Heart right ventricle (tissue), 16 donors: Measurements from ENCODE around the gene ANKRD13D. TPM values are rescaled to one million over a fixed set of nuclear protein-coding genes. Genes with fewer than 3 reads are reported as not detected.
A peak's percentile ranks its signal among the peaks of the same experiment; 100 is the strongest.

ENCODE experiments used
- ATAC-seq, 8 donors: fragments of 200-7000 bp; cut with Tn5 transposase; one replicate each; pipeline ENCODE4 v1.9.1; 2020; ENCODE audit warnings: mild to moderate bottlenecking in 8 of 8, moderate library complexity in 8 of 8, moderate number of reproducible peaks in 1 of 8
- DNase-seq, 2 donors: peaks; one replicate each; pipeline ENCODE4 v3.0.0-alpha.2; 2020
- H3K27ac ChIP-seq, 10 donors: fragments of 200-600 bp; sonication (generic) in 2 of 10; one replicate each; pipeline versions ENCODE4 v1.5.0 to v1.8.0; 2020 to 2022; ENCODE audit warnings: mild to moderate bottlenecking in 3 of 10
- H3K27me3 ChIP-seq, 7 donors: fragments of 200-600 bp; one replicate each; pipeline ENCODE4 v1.8.0; 2021 to 2022; ENCODE audit warnings: mild to moderate bottlenecking in 2 of 7
- H3K36me3 ChIP-seq, 9 donors: fragments of 200-600 bp; sonication (generic) in 1 of 9; one replicate each; pipeline versions ENCODE4 v1.5.0 to v1.8.0; 2020 to 2022; ENCODE audit warnings: mild to moderate bottlenecking in 2 of 9
- H3K4me1 ChIP-seq, 9 donors: fragments of 200-600 bp; sonication (generic) in 1 of 9; one replicate each; pipeline versions ENCODE4 v1.5.0 to v1.8.0; 2020 to 2022; ENCODE audit warnings: mild to moderate bottlenecking in 4 of 9
- H3K4me3 ChIP-seq, 10 donors: fragments of 200-600 bp; sonication (generic) in 2 of 10; one replicate each; pipeline versions ENCODE4 v1.5.0 to v1.8.0; 2020 to 2022; ENCODE audit warnings: mild to moderate bottlenecking in 7 of 10, moderate library complexity in 2 of 10
- H3K9me3 ChIP-seq, 11 donors: fragments of 200-600 bp in 10 of 11; sonication (generic) in 2 of 11; one replicate each; pipeline versions ENCODE4 v1.5.0 to v1.8.0; 2013 to 2022; ENCODE audit warnings: mild to moderate bottlenecking in 2 of 11, control low read depth in 1 of 11, moderate library complexity in 1 of 11
- WGBS, 2 donors: extraction: QIAGEN DNeasy Blood & Tissue Kit; methylation state at CpG; one replicate each; pipeline ENCODE4 v1.1.7; 2013; ENCODE audit warnings: inconsistent platforms in 1 of 2; 5-methylcytosine and 5-hydroxymethylcytosine counted together
- intact Hi-C, 10 donors: fragments of 100-400 bp; cut with DNase I; formaldehyde crosslinking; loops; one replicate each; pipeline versions ENCODE4 v1.11.1 to v1.14.2; 2022
- polyA plus RNA-seq, 2 donors: library from polyadenylated mRNA; stranded (reverse); fragments of 200-250 nt; gene quantifications; one replicate each; pipeline ENCODE4 v1.2.3, GENCODE V29; 2013
- total RNA-seq, 10 donors: library from RNA; stranded (reverse); fragmentation: NEBNext Ultra II Directional in 3 of 10; extraction: Animal tissue kit (Norgen Biotek cat#: 25700) in 3 of 10; gene quantifications; one replicate each; pipeline versions ENCODE4 v1.2.1 to v1.2.4, GENCODE V29; 2021 to 2023
- TF ChIP-seq, protein P1 (sequence below), 9 donors: fragments of 200-600 bp; sonication (generic) in 2 of 9; IDR thresholded peaks; one replicate each; pipeline versions ENCODE4 v1.5.0 to v1.8.0; 2021 to 2022; ENCODE audit warnings: antibody characterized with exemption in 9 of 9, mild to moderate bottlenecking in 5 of 9, moderate library complexity in 1 of 9
- donor health status: Arrhythmogenic right ventricular cardiomyopathy.
- donor health status: ischemic (EF 13 %, LVEDD 7.1; RV severe dilation, severe dysfunction).
- donor health status: healthy with polysubstance abuse.
- donor health status: DM: no; HTN: yes; CAD: no.
- donor health status: DM: no; HTN: no; CAD: no.
- donor health status: ischemic (EF 25% LVEDD 6.9; RV normal size, moderate dysfunction).
- donor health status: ischemic (EF 25% LVEDD 5.7; RV mildly dilated, moderate dysfunction).
- donor health status: healthy.
- donor health status: DM: yes; HTN: yes; CAD: no.
- donor health status: Ischemic cardiomyopathy.
- donor health status: ischemic (EF 35%, LVEDD 5.7; RV mildly dilated, moderate dysfunction).
- donor health status: nonischemic (EF 11% LVEDD 7.7; RV severe dilation, severe dysfunction).
- donor health status: DM: yes; HTN: yes; CAD: no.
- donor health status: PGD.
- donor health status: ischemic (EF 29% LVEDD 5.4; RV normal size, mild dysfunction).
- donor health status: nonischemic (EF 23%, LVEDD 6.1; RV moderate dilation, normal function).

Gene ANKRD13D
- total and polyA plus RNA-seq, 12 donors, result 7.9 to 39.4 (median 13.3) TPM

DNA sequence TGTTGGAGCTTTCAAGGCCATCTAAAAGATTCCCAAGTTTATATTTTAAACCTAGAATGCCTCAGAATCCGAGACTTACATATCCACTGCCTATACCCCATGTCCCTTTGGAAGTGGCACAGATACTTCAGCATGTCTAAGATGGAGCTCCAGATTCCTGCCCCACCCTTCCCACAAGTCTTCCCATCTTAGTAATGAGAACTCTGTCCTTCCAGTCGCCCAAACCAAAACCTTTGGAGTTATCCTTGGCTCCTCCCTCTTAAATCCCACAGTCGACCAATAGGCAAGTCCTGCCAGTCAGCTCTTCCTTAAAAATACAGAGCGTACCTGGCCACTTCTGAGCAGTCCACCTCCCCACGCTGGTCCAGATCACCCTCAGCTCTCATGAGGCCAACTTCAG lies 59.9 kb downstream of the ANKRD13D start:
- H3K4me1 ChIP-seq, result peaks cover 10 to 47% (median 32%) of the 10 kb centered on the region in 9 donors
- peaks cover 0 to 5% (median 0%) of the 10 kb centered on the region in 9 donors for H3K36me3 ChIP-seq
- TF ChIP-seq, protein P1, sequence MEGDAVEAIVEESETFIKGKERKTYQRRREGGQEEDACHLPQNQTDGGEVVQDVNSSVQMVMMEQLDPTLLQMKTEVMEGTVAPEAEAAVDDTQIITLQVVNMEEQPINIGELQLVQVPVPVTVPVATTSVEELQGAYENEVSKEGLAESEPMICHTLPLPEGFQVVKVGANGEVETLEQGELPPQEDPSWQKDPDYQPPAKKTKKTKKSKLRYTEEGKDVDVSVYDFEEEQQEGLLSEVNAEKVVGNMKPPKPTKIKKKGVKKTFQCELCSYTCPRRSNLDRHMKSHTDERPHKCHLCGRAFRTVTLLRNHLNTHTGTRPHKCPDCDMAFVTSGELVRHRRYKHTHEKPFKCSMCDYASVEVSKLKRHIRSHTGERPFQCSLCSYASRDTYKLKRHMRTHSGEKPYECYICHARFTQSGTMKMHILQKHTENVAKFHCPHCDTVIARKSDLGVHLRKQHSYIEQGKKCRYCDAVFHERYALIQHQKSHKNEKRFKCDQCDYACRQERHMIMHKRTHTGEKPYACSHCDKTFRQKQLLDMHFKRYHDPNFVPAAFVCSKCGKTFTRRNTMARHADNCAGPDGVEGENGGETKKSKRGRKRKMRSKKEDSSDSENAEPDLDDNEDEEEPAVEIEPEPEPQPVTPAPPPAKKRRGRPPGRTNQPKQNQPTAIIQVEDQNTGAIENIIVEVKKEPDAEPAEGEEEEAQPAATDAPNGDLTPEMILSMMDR (IDR thresholded peaks at IDR 0.05), result no peak
- no peaks in the 10 kb centered on the region for H3K9me3 ChIP-seq
- H3K27ac ChIP-seq, result peak overlapping the region in 3 of 10 donors; percentile 23 to 30 (median 27)
- WGBS, 2 donors, result 68 to 72% methylated on average over 5 of the region's 5 CpGs
- DNase-seq (no peak), ATAC-seq (no peak)
- intact Hi-C loops, result loop anchor here in 3 of 10 donors (5.0 kb wide), 1 partner anchor 33 kb away; no protein-coding TSS in a partner anchor
- H3K4me3 ChIP-seq, result no peak overlapping the region
- no peaks in the 10 kb centered on the region for H3K27me3 ChIP-seq

DNA sequence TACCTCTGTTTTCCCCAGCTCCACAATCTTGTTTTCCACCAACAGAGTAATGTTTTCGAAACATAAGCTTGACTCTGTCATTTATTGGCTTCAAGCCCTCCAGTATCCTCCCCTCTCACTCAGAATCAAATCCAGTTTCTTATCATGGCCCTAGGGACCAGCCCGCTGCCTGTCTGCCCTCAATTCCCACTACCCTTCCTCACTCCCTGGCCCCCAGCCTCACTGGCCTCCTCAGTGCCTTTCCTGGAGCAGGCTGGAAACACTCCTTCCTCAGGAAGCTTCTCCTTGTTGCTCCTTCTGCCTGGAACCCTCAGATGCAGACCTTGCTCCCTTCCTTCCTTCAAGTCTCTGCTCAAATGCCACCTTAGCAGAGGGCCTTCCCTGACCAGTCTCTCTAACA lies 60.4 kb downstream of the ANKRD13D start:
- no peak overlapping the region for H3K4me3 ChIP-seq
- no peaks in the 10 kb centered on the region for H3K9me3 ChIP-seq
- H3K27ac ChIP-seq, result peak overlapping the region in 3 of 10 donors; percentile 23 to 30 (median 27)
- H3K36me3 ChIP-seq, result peaks cover 0 to 5% (median 0%) of the 10 kb centered on the region in 9 donors
- no peaks in the 10 kb centered on the region for H3K27me3 ChIP-seq
- DNase-seq (no peak), ATAC-seq (no peak)
- peaks cover 11 to 52% (median 36%) of the 10 kb centered on the region in 9 donors for H3K4me1 ChIP-seq
- 71 to 76% methylated on average over 2 of the region's 2 CpGs for WGBS, 2 donors
- intact Hi-C loops, result loop anchor here in 3 of 10 donors (5.0 kb wide), 1 partner anchor 33 kb away; no protein-coding TSS in a partner anchor
- TF ChIP-seq, protein P1 (IDR thresholded peaks at IDR 0.05), result no peak

DNA sequence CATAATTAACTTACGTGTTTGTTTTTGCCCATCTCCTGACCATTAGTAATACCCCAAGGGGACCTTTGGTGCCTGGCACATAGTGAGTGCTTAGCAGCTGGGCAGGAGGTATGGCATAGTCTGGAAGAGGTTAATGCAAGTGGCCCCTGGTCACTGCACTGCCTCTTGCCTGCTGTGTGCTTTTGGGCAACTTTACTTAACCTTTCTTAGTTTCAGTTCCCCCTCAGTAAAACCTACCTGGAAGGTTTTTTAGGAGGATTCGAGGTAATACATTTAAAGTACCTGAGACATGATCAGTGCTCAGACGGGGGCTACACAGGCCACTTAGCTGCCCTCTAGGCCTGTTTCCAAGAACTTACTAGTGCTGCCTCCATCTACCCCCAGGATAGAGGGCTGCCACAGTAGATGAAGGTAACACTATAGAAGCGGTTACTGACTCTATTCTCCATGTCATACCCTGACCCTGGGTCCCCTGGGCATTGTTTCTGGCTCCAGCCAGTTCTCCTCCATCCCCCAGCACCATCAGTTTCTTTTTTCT lies 60.9 kb downstream of the ANKRD13D start:
- WGBS, 2 donors, result 82 to 91% methylated on average over 4 of the region's 4 CpGs

DNA sequence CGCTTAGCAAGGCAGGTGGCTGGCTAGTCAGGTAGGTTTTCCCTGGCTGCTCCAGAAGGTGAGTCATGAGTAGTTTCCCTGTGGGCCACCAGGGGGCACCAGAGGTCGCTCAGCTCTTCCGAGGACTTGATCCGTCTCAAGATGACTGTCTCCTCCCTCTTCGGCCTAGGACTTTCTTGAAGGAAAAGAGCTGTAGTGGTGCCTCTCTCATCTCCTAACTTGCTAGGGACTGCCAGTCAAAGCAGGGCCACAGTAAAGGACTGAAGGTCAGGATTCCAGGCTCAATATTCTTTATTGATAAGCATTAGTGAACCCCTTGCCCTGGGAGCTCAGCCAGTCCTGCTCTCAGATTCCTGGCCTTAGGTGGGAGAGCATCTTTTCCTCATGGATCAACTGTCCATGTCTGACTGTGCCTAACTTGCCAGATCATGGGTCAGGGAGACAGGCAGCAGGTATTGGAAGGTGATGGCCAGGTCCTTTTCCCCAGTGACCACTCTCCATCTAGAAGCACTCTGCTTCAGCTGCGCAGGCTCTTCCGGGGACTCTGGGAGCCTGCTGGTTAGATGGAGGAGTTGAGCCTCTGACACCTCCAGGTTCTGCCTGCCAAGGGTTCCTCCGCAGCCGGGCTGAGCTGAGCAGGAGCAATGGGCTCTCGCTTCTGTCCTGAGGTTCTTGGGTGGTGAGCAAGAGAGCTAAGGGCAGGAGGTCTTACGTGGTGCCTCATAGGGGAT lies 62.3 kb downstream of the ANKRD13D start:
- DNase-seq, result peak; percentile 47 to 59
- intact Hi-C loops, result loop anchor here in 6 of 10 donors (1.0 to 10.0 kb wide), 7 partner anchors 31 to 363 kb away; partner anchors contain the start of genes CDK2AP2 (in 3 of the 6), PITPNM1 (in 2 of the 6) and RPS6KB2 (in 1 of the 6)

More for the DNA sequence above, 60.9 kb downstream of the ANKRD13D start:
- Histone ChIP-seq H3K9me3 (no peaks in the 10 kb centered on the region), H3K27ac (peak overlapping the region in 1 of 10 donors; percentile 27), H3K36me3 (peaks cover 0 to 5% (median 0%) of the 10 kb centered on the region in 9 donors), H3K4me1 (peaks cover 17 to 57% (median 42%) of the 10 kb centered on the region in 9 donors), H3K27me3 (no peaks in the 10 kb centered on the region), H3K4me3 (no peak overlapping the region)
- intact Hi-C loops, result loop anchor here in 4 of 10 donors (5.0 to 10.0 kb wide), 4 partner anchors 32 to 365 kb away; partner anchors contain the start of genes CDK2AP2 (in 2 of the 4), PITPNM1 (in 2 of the 4) and RPS6KB2 (in 1 of the 4)
- DNase-seq, result no peak
- TF ChIP-seq, protein P1 (IDR thresholded peaks at IDR 0.05), result no peak
- no peak for ATAC-seq

More for the DNA sequence above, 62.3 kb downstream of the ANKRD13D start:
- Histone ChIP-seq H3K9me3 (no peaks in the 10 kb centered on the region), H3K27ac (peak overlapping the region in 8 of 10 donors; percentile 51 to 100 (median 98)), H3K36me3 (peaks cover 0 to 5% (median 0%) of the 10 kb centered on the region in 9 donors), H3K4me3 (peak overlapping the region in 5 of 10 donors; percentile 0 to 97 (median 79)), H3K4me1 (peaks cover 25 to 71% (median 56%) of the 10 kb centered on the region in 9 donors), H3K27me3 (no peaks in the 10 kb centered on the region)
- TF ChIP-seq, protein P1 (IDR thresholded peaks at IDR 0.05), result peak; percentile 91 to 98 (median 96)
- WGBS, 2 donors, result 52 to 55% methylated on average over 11 of the region's 11 CpGs
- ATAC-seq, result no peak
